Panc1 (cell line): ENCODE measurements around the gene GPRC5D. TPM values are rescaled to one million over a fixed set of nuclear protein-coding genes. Genes with fewer than 3 reads are reported as not detected.

ENCODE experiments used
- ATAC-seq: fragments of 200-7000 bp; cut with Tn5 transposase; 2 replicates; pipeline ENCODE4 v1.9.1; 2020; ENCODE audit warnings: mild to moderate bottlenecking, moderate library complexity
- BruUV-seq: library from RNA; stranded (reverse); fragments of 400-500 nt; replicated peaks from 2 replicates; lab custom pipeline; 2021; lab: Mats Ljungman, UMichigan
- CTCF ChIA-PET: fragments of 300-600 bp; sonication (Branson Sonifier 250); formaldehyde crosslinking; loops from one replicate; lab custom pipeline; 2022; ENCODE audit warnings: antibody characterized with exemption; lab: Charles Lee
- POLR2A ChIA-PET: fragments of 300-600 bp; sonication (Branson Sonifier 250); formaldehyde crosslinking; loops from one replicate; lab custom pipeline; 2022; ENCODE audit warnings: antibody characterized with exemption; lab: Charles Lee
- DNase-seq: peaks from one replicate; pipeline ENCODE4 v3.0.0-alpha.2; 2010; ENCODE audit warnings: low read depth, low spot score
- H3K27ac ChIP-seq: 2 replicates; pipeline ENCODE4 v1.5.1; 2011; ENCODE audit warnings: mild to moderate bottlenecking, low read length, inconsistent platforms
- H3K27me3 ChIP-seq: fragments of 200-500 bp; sonication (Bioruptor generic); 2 replicates; pipeline ENCODE4 v1.6.0; 2014; ENCODE audit warnings: low read length, inconsistent platforms; ENCODE audit not compliant: control insufficient read depth, insufficient read depth
- H3K36me3 ChIP-seq: fragments of 200-500 bp; sonication (Bioruptor generic); 2 replicates; pipeline ENCODE4 v1.5.1; 2014; ENCODE audit warnings: inconsistent platforms, mild to moderate bottlenecking, low read length, moderate library complexity; ENCODE audit not compliant: control insufficient read depth, insufficient read depth
- H3K4me1 ChIP-seq: 2 replicates; pipeline ENCODE4 v1.5.1; 2011; ENCODE audit warnings: inconsistent platforms, mild to moderate bottlenecking, low read length, moderate library complexity; ENCODE audit not compliant: control insufficient read depth, insufficient read depth
- H3K4me3 ChIP-seq, 2 experiments: 2 replicates each; pipeline ENCODE4 v1.5.1; 2011 to 2012; ENCODE audit warnings: low read depth in 2 of 2, low read length in 2 of 2, mild to moderate bottlenecking in 2 of 2, inconsistent platforms in 1 of 2, moderate library complexity in 1 of 2
- H3K9me3 ChIP-seq: fragments of 200-500 bp; sonication (Bioruptor generic); 2 replicates; pipeline ENCODE4 v1.5.1; 2014; ENCODE audit warnings: low read depth, mild to moderate bottlenecking, inconsistent platforms, low read length, moderate library complexity; ENCODE audit not compliant: control insufficient read depth, insufficient read depth
- CTCF ChIP-seq: fragments of 450-650 bp; IDR thresholded peaks from 2 replicates; pipeline ENCODE4 v1.5.1; 2017; ENCODE audit warnings: mild to moderate bottlenecking
- POLR2AphosphoS5 ChIP-seq: IDR thresholded peaks from 2 replicates; pipeline ENCODE4 v1.6.1; 2012; ENCODE audit warnings: mild to moderate bottlenecking, low read depth, low read length, moderate library complexity
- SIN3A ChIP-seq: IDR thresholded peaks from 2 replicates; pipeline ENCODE4 v1.6.1; 2012; ENCODE audit warnings: low read depth, mild to moderate bottlenecking, low read length, moderate library complexity, borderline replicate concordance; ENCODE audit not compliant: insufficient read depth
- TCF7L2 ChIP-seq: IDR thresholded peaks from 2 replicates; pipeline ENCODE4 v1.6.1; 2011; ENCODE audit warnings: mild to moderate bottlenecking, low read depth, low read length, inconsistent platforms
- in situ Hi-C: cut with HindIII; loops from 2 replicates; pipeline ENCODE4 v1.10.0; 2016; ENCODE audit warnings: low sequenced_read_pairs, low pct_unique_long_range_greater_than_20kb
- intact Hi-C: fragments of 100-400 bp; cut with micrococcal nuclease; formaldehyde crosslinking; loops from one replicate; pipeline ENCODE4 v1.10.0; 2022; ENCODE audit not compliant: unreplicated experiment
- total RNA-seq: library from RNA; stranded (reverse); gene quantifications from one replicate; pipeline ENCODE4 v1.2.1, GENCODE V29; 2021; ENCODE audit not compliant: unreplicated experiment
- TF ChIP-seq, protein P1 (sequence below), 2 experiments: IDR thresholded peaks; 2 replicates each; pipeline ENCODE4 v1.6.1; 2011 to 2012; ENCODE audit warnings: low read depth in 2 of 2, control low read depth in 1 of 2, low read length in 1 of 2, mild to moderate bottlenecking in 1 of 2, moderate library complexity in 1 of 2; ENCODE audit not compliant: insufficient read depth in 1 of 2

Gene GPRC5D
- total RNA-seq, 1 experiment from 2014 or later: not detected

GRCh38 chr12:12992418-12993130 lies 40.6 kb upstream of the GPRC5D start:
- POLR2A ChIA-PET: interaction anchor here (0.7 kb wide), 1 partner anchor 115 kb away, joined by 3 read pairs; no protein-coding TSS in a partner anchor
- DNase-seq: no peak
- H3K27ac ChIP-seq: no peak overlapping the region

DNA sequence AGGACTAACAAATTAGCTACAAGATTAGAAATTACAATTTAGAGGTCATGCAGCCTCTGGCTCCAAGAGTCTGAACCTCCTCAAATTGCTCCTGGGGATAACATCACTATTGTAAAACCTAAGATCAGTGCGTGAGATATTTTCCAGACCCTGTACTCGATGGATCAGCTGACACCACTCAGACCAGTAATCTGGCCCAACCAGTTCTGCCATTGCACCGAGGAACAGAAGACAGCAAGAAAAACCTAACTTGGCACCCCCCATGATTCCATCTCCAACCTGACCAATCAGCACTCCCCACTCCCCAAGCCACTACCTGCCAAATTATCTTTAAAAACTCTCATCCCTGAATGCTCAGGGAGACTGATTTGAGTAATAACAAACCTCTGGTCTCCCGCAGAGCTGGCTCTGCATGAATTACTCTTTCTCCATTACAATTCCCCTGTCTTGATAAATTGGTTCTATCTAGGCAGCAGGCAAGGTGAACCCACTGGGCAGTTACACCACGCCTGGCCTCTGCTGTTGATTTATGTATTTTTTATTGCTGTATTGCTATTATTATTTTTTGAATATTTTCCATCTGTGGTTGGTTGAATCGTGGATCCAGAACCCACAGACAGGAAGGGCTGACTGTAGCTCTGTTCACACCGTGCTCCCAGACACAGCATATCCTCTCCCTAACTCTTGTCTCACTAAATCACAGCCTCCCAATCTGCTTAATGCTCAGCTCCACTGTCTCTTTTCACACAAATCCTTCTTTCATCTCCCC lies 38.9 kb upstream of the GPRC5D start:
- CTCF ChIA-PET: no interaction called here

More at GRCh38 chr12:12992418-12993130, 40.6 kb upstream of the GPRC5D start:
- intact Hi-C loops (no loop called here), in situ Hi-C loops (no loop called here)
- H3K4me3 ChIP-seq: no peak overlapping the region
- CTCF ChIA-PET: interaction anchor here (0.7 kb wide), 1 partner anchor 36 kb away, joined by 3 read pairs; no protein-coding TSS in a partner anchor
- no TSS peak for BruUV-seq
- H3K36me3 ChIP-seq: 0 out of 2 replicates have a peak, but pooled peaks cover 2% of the 10 kb centered on the region
- no peaks in the 10 kb centered on the region; the same call in 1 of the 2 replicates for H3K4me1 ChIP-seq
- no peaks in the 10 kb centered on the region for H3K9me3 ChIP-seq
- ATAC-seq: no peak
- H3K27me3 ChIP-seq: no peaks in the 10 kb centered on the region
- TF ChIP-seq TCF7L2: no peak
- TF ChIP-seq CTCF: no peak
- TF ChIP-seq POLR2AphosphoS5: no peak
- no peak for TF ChIP-seq SIN3A
- TF ChIP-seq, protein P1, sequence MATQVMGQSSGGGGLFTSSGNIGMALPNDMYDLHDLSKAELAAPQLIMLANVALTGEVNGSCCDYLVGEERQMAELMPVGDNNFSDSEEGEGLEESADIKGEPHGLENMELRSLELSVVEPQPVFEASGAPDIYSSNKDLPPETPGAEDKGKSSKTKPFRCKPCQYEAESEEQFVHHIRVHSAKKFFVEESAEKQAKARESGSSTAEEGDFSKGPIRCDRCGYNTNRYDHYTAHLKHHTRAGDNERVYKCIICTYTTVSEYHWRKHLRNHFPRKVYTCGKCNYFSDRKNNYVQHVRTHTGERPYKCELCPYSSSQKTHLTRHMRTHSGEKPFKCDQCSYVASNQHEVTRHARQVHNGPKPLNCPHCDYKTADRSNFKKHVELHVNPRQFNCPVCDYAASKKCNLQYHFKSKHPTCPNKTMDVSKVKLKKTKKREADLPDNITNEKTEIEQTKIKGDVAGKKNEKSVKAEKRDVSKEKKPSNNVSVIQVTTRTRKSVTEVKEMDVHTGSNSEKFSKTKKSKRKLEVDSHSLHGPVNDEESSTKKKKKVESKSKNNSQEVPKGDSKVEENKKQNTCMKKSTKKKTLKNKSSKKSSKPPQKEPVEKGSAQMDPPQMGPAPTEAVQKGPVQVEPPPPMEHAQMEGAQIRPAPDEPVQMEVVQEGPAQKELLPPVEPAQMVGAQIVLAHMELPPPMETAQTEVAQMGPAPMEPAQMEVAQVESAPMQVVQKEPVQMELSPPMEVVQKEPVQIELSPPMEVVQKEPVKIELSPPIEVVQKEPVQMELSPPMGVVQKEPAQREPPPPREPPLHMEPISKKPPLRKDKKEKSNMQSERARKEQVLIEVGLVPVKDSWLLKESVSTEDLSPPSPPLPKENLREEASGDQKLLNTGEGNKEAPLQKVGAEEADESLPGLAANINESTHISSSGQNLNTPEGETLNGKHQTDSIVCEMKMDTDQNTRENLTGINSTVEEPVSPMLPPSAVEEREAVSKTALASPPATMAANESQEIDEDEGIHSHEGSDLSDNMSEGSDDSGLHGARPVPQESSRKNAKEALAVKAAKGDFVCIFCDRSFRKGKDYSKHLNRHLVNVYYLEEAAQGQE (IDR thresholded peaks at IDR 0.05; ENCODE audit: insufficient read depth in 1 of 2, low read depth in 2 of 2, low read length in 1 of 2): no peak

More for the DNA sequence above, 38.9 kb upstream of the GPRC5D start:
- DNase-seq (no peak), ATAC-seq (no peak)
- in situ Hi-C loops: no loop called here
- no TSS peak for BruUV-seq
- Histone ChIP-seq H3K4me3 (no peak overlapping the region), H3K4me1 (no peaks in the 10 kb centered on the region), H3K36me3 (peaks cover 4% of the 10 kb centered on the region; the same call in 1 of the 2 replicates), H3K9me3 (no peaks in the 10 kb centered on the region), H3K27me3 (no peaks in the 10 kb centered on the region), H3K27ac (no peak overlapping the region)
- intact Hi-C loops: no loop called here
- POLR2A ChIA-PET: interaction anchor here (0.6 kb wide), 1 partner anchor 511 kb away, joined by 4 read pairs; no protein-coding TSS in a partner anchor
- TF ChIP-seq CTCF (no peak), POLR2AphosphoS5 (no peak), TCF7L2 (no peak), SIN3A (no peak)
- TF ChIP-seq, protein P1 (IDR thresholded peaks at IDR 0.05; ENCODE audit: insufficient read depth in 1 of 2, low read depth in 2 of 2, low read length in 1 of 2): no peak
